SIG-M5 (cell line): ENCODE data around the gene ABHD10.
"Not testable (repeated sequence)": the region's sequence is repeated elsewhere in the genome, so short reads cannot be mapped to it uniquely, and the experiment has no call there.

Experiments used
- DNase-seq: peaks from one replicate; lab custom pipeline; 2025; lab: John Stamatoyannopoulos, UW

The ABHD10 gene

DNA sequence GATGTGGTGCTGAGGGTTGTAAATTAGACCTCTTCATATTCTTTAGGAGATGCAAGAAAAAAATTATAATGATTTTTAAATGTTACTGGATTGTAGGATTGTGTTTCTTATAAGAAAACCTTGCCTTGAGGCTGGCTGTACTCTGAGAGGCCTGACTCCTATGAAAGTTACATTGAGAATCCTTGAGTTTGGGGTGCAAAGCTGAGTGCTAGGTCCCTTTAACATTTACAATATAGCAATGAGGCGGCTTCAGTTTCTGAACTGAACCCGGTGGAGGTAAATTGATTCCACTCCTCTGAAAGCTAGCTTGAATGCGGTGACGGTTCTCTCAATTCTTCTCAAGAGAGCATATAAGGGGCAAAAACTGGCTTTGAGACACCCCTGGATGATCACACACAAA lies 55.6 kb downstream of the ABHD10 start, which contains the start of gene TMPRSS7:
Gene TMPRSS7, plus strand, starts transcription at position 301 of the 400 bp plus-strand sequence. CDS start 110 bp downstream, outside the sequence.
- no peak for DNase-seq

DNA sequence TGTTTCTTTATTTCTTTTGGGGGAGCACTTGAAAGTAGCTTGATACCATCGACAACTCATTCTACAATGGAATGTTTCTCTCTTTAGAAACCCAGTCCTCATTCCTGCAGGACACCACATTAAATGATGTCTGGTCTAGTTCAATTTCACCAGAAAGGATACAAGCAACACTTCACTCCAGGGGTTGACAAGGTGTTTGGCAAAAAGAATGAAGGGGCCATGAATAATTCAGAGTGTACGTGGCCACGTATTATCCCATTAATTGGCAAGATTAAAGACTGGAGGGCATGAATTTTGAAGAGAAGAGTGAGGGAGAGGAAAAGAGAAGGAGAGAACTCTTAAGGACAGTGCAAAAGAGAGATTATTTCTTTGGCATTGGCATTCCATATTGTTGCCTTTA lies 56.4 kb downstream of the ABHD10 start:
- no peak for DNase-seq

DNA sequence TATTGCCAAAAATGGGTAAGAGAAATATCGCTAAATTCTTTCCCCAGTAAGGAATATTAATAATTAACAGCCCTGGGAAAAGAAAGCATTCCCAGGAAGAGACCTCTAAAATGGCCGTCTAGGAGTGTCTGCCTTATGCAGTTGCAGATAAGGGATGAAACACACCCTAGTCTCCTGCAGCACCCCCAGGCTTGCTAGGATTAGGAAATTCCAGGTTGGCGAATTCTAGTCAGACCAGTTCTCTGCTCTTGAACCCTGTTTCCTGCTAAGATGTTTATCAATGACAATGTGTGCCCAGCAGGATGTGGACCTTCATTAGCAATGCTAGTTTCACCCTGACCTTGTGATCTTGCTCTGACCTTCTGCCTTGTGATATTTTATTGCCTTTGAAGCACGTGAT lies 58.4 kb downstream of the ABHD10 start:
- not testable (repeated sequence) for DNase-seq

DNA sequence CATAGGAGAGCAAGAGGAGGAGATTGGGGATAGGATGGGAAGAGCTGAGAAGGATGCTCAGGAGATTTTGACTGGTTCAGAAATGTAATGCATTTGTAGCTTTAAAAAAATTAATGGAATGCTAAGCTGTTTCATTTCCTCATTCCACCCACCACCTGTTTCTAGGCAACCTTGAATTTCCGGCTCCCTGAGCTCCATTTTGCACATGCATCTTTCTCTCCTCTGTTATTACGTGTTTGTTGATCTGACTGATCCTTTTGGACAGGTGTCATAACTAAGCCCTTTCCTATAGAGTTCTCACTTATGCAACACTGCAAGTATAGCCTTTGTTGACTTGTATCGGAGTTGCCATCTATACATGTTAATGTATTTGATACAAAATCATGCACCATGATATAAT lies 60.0 kb downstream of the ABHD10 start:
- no peak for DNase-seq

DNA sequence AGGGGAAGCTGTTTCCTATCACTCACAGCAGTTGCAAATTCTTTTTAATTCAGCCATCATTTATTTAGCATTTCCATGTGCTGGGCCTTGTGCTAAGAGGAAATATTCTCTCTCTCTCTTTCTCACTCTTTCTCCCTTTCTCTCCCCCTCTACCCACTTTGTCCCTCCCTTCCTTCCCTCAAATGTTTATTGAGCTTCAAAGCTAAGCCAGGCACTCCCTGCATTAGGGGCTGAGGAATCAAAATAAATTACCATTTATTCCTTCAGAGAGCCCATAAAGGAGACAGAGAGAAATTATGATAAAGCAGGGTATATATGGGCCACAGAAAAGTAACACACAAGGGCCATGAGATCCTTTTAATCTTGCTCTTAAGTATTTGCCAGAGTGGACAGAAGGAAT lies 62.5 kb downstream of the ABHD10 start:
- DNase-seq, result no peak

DNA sequence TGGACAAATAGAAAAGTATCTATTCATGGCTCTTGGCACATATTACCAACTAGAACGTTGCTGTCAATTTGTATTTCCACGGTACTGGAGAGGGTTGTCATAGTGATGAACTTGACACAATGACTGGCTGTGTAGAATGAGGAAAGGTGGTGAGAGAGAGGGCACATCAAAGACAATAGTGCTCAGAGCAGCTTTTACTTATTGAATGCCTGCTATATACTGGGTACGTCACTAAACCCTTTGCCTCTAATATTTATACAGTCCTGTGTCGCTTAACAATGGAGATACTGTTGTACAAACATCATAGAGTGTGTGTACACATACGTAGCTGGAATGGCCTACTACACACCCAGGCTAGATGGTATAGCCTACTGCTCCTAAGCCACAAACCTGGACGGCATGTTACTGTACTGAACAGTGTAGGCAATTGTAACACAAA lies 64.0 kb downstream of the ABHD10 start:
- no peak for DNase-seq
